CD4-positive, alpha-beta T cell (primary cell): ENCODE measurements around the gene TRIP11. TPM values are rescaled to one million over a fixed set of nuclear protein-coding genes. Genes with fewer than 3 reads are reported as not detected.

Experiments used
- ATAC-seq: fragments of 200-7000 bp; cut with Tn5 transposase; one replicate; pipeline ENCODE4 v1.10.0; 2022; ENCODE audit warnings: mild to moderate bottlenecking; ENCODE audit not compliant: poor library complexity
- CTCF ChIA-PET: fragments of 350-600 bp; sonication (Branson Sonifier 250); formaldehyde crosslinking; loops from one replicate; lab custom pipeline; 2021; ENCODE audit warnings: antibody characterized with exemption, inconsistent platforms; lab: Charles Lee
- POLR2A ChIA-PET: fragments of 350-600 bp; sonication (Branson Sonifier 250); formaldehyde crosslinking; loops from one replicate; lab custom pipeline; 2021; ENCODE audit warnings: antibody characterized with exemption, inconsistent platforms; lab: Charles Lee
- DNase-seq, 14 experiments: peaks; one replicate each; pipeline ENCODE4 v3.0.0-alpha.2; 2013 to 2020; ENCODE audit warnings: mixed read lengths in 2 of 14
- H3K27ac ChIP-seq, 2 donors: one replicate each; pipeline versions ENCODE4 v1.5.1 to v1.7.0; 2013; ENCODE audit warnings: low read length in 2 of 2, low read depth in 1 of 2, mild to moderate bottlenecking in 1 of 2
- H3K27me3 ChIP-seq, 2 experiments: 1 replicate in 1 of 2; 2 replicates in 1 of 2; pipeline versions ENCODE4 v1.6.1 to v1.7.0; 2013; ENCODE audit warnings: low read length in 2 of 2, control low read depth in 1 of 2, mild to moderate bottlenecking in 1 of 2, moderate library complexity in 1 of 2; ENCODE audit not compliant: insufficient read depth in 2 of 2, control insufficient read depth in 1 of 2
- H3K36me3 ChIP-seq: one replicate; pipeline ENCODE4 v1.6.1; 2013; ENCODE audit warnings: low read length, control low read depth; ENCODE audit not compliant: insufficient read depth
- H3K4me1 ChIP-seq: one replicate; pipeline ENCODE4 v1.6.1; 2013; ENCODE audit warnings: low read length, control low read depth; ENCODE audit not compliant: insufficient read depth
- H3K4me3 ChIP-seq: one replicate; pipeline ENCODE4 v1.5.1; 2013; ENCODE audit warnings: mild to moderate bottlenecking, low read length, moderate library complexity
- H3K9me3 ChIP-seq, 2 experiments: 1 replicate in 1 of 2; 2 replicates in 1 of 2; pipeline versions ENCODE4 v1.6.1 to v1.7.0; 2013; ENCODE audit warnings: low read length in 2 of 2, mild to moderate bottlenecking in 2 of 2, control low read depth in 1 of 2, moderate library complexity in 1 of 2; ENCODE audit not compliant: control insufficient read depth in 1 of 2, insufficient read depth in 1 of 2
- H3K27ac Mint-ChIP-seq: one replicate; pipeline ENCODE4 v1.8.0; 2020; ENCODE audit warnings: mixed read lengths
- H3K27me3 Mint-ChIP-seq: one replicate; pipeline ENCODE4 v1.8.0; 2021; ENCODE audit warnings: mixed read lengths
- H3K36me3 Mint-ChIP-seq: one replicate; pipeline ENCODE4 v1.8.0; 2021; ENCODE audit warnings: low read depth, mixed read lengths
- H3K4me1 Mint-ChIP-seq: one replicate; pipeline ENCODE4 v1.8.0; 2021; ENCODE audit warnings: low read depth, mixed read lengths
- H3K4me3 Mint-ChIP-seq: one replicate; pipeline ENCODE4 v1.8.0; 2020; ENCODE audit warnings: mild to moderate bottlenecking, mixed read lengths
- H3K9me3 Mint-ChIP-seq: one replicate; pipeline ENCODE4 v1.8.0; 2020; ENCODE audit warnings: mixed read lengths
- intact Hi-C, 2 experiments: fragments of 100-400 bp; cut with DNase I in 1 of 2; cut with micrococcal nuclease in 1 of 2; formaldehyde crosslinking; loops; one replicate each; pipeline versions ENCODE4 v1.15.1 to v1.9.0; 2023 to 2025; cut with DNase I, micrococcal nuclease
- total RNA-seq, 174 experiments: library from RNA in 2 of 174; stranded (reverse) in 2 of 174; gene quantifications; one replicate each; pipeline ENCODE4 v1.2.3 and lab custom pipeline; 2021 to 2026
- TF ChIP-seq, protein P1 (sequence below): fragments of 200-600 bp; IDR thresholded peaks from one replicate; pipeline ENCODE4 v1.8.0; 2022; ENCODE audit warnings: antibody characterized with exemption, mild to moderate bottlenecking

The TRIP11 gene
- total RNA-seq, 2 experiments from 2014 or later: 30.0 to 31.2 TPM

DNA sequence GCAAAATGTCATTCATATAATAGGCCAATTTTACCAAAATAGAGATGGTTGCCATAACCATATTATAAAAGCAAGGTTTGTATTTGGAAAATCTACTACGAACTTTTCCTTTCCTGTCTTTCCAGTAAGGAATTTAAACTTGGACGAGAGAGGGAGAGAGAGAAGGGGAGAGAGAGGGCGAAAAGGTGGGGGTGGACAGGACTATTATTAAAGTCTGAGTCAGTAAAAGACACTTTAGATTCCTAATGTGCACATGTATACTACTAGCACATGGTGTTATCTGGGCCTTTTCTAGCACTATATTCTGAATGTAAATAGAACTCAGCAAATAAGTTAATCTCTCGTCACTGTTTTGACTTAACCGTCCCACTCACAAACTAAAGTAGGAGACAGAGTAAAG lies 62.0 kb downstream of the TRIP11 start:
- ChIA-PET CTCF (no interaction called here), POLR2A (no interaction called here)
- peaks cover 74% of the 10 kb centered on the region for H3K36me3 Mint-ChIP-seq

DNA sequence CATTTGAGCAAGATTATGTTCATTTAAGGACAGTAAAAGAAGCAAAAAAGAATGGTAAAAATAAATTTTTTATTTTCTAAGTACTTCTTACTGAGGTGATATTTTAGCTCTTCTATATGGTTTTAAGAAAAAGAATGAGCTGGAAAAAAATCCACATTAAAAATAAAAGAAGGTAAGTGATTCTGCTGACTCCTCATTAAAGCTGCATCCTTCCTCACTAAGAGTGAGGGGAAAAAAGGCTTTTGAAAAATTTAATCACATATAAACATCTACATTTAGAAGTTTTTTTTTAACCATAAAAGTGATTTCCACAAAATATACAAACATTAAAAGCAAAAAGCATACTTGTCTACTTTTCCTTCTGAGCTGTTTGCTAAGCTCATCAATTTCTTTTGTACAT lies 64.1 kb downstream of the TRIP11 start:
- H3K9me3 ChIP-seq: no peaks in the 10 kb centered on the region
- Mint-ChIP-seq H3K27ac (no peak overlapping the region), H3K4me3 (no peak overlapping the region), H3K4me1 (peaks cover 6% of the 10 kb centered on the region), H3K9me3 (no peaks in the 10 kb centered on the region), H3K27me3 (no peaks in the 10 kb centered on the region), H3K36me3 (peaks cover 78% of the 10 kb centered on the region)
- no peaks in the 10 kb centered on the region for H3K27me3 ChIP-seq
- ChIA-PET CTCF (interaction anchor here (0.6 to 0.9 kb wide), 2 partner anchors 42 to 60 kb away, joined by 3 read pairs; no protein-coding TSS in a partner anchor), POLR2A (interaction anchor here (0.6 kb wide), 1 partner anchor 63 kb away, joined by 3 read pairs; no protein-coding TSS in a partner anchor)
- DNase-seq (no peak), ATAC-seq (no peak)
- H3K4me1 ChIP-seq: no peaks in the 10 kb centered on the region
- peaks cover 54% of the 10 kb centered on the region for H3K36me3 ChIP-seq
- H3K27ac ChIP-seq: no peak overlapping the region
- TF ChIP-seq, protein P1, sequence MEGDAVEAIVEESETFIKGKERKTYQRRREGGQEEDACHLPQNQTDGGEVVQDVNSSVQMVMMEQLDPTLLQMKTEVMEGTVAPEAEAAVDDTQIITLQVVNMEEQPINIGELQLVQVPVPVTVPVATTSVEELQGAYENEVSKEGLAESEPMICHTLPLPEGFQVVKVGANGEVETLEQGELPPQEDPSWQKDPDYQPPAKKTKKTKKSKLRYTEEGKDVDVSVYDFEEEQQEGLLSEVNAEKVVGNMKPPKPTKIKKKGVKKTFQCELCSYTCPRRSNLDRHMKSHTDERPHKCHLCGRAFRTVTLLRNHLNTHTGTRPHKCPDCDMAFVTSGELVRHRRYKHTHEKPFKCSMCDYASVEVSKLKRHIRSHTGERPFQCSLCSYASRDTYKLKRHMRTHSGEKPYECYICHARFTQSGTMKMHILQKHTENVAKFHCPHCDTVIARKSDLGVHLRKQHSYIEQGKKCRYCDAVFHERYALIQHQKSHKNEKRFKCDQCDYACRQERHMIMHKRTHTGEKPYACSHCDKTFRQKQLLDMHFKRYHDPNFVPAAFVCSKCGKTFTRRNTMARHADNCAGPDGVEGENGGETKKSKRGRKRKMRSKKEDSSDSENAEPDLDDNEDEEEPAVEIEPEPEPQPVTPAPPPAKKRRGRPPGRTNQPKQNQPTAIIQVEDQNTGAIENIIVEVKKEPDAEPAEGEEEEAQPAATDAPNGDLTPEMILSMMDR: no peak
- intact Hi-C loops: no loop called here
- H3K4me3 ChIP-seq: no peak overlapping the region

More for the DNA sequence above, 62.0 kb downstream of the TRIP11 start:
- Mint-ChIP-seq H3K4me3 (no peak overlapping the region), H3K27me3 (no peaks in the 10 kb centered on the region), H3K27ac (no peak overlapping the region), H3K9me3 (no peaks in the 10 kb centered on the region), H3K4me1 (peaks cover 9% of the 10 kb centered on the region)
- intact Hi-C loops: no loop called here
- no peaks in the 10 kb centered on the region for H3K9me3 ChIP-seq
- no peak overlapping the region for H3K4me3 ChIP-seq
- no peak overlapping the region for H3K27ac ChIP-seq
- TF ChIP-seq, protein P1: no peak
- H3K27me3 ChIP-seq: no peaks in the 10 kb centered on the region
- H3K4me1 ChIP-seq: no peaks in the 10 kb centered on the region
- peaks cover 43% of the 10 kb centered on the region for H3K36me3 ChIP-seq
- no peak for DNase-seq
- ATAC-seq: no peak

DNA sequence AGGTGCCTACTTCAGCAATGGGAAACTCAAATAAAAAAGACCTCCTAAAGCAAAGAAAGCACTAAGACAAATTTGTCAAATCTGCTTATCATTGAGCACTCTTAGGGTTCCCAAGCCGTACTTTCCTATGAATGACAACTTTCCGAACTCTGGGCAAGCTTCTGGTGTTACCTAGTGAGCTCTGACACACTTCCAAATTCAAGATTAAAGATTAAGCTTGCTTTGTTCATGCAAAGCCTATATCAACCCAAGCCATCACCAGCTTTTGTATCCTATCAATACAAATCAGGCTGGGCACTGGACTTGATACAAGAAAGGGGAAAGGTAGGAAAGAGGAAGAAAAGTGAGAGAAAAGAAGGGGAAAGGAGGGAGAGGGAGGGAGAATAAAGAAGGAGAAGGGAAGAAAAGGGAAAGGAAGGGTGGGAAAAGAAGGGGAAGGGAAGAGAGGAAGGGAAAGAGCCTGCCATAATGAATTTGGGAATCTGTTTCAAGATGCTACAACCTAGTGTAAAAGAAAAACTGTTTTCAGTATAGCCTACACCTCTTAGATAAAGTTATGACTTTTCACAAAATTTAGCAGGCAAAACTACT lies 68.6 kb downstream of the TRIP11 start:
- Histone ChIP-seq H3K4me3 (no peak overlapping the region), H3K4me1 (no peaks in the 10 kb centered on the region), H3K27me3 (no peaks in the 10 kb centered on the region), H3K36me3 (peaks cover 53% of the 10 kb centered on the region), H3K27ac (no peak overlapping the region), H3K9me3 (no peaks in the 10 kb centered on the region)
- ChIA-PET CTCF (no interaction called here), POLR2A (no interaction called here)
- Mint-ChIP-seq H3K27ac (peak overlapping the region; percentile 12), H3K4me1 (peaks cover 18% of the 10 kb centered on the region), H3K27me3 (no peaks in the 10 kb centered on the region), H3K9me3 (no peaks in the 10 kb centered on the region), H3K36me3 (peaks cover 75% of the 10 kb centered on the region), H3K4me3 (no peak overlapping the region)
- intact Hi-C loops: no loop called here
- DNase-seq: no peak
- TF ChIP-seq, protein P1: no peak
- ATAC-seq: no peak
